ENCODE results near the gene ENTR1.

Gene ENTR1

DNA sequence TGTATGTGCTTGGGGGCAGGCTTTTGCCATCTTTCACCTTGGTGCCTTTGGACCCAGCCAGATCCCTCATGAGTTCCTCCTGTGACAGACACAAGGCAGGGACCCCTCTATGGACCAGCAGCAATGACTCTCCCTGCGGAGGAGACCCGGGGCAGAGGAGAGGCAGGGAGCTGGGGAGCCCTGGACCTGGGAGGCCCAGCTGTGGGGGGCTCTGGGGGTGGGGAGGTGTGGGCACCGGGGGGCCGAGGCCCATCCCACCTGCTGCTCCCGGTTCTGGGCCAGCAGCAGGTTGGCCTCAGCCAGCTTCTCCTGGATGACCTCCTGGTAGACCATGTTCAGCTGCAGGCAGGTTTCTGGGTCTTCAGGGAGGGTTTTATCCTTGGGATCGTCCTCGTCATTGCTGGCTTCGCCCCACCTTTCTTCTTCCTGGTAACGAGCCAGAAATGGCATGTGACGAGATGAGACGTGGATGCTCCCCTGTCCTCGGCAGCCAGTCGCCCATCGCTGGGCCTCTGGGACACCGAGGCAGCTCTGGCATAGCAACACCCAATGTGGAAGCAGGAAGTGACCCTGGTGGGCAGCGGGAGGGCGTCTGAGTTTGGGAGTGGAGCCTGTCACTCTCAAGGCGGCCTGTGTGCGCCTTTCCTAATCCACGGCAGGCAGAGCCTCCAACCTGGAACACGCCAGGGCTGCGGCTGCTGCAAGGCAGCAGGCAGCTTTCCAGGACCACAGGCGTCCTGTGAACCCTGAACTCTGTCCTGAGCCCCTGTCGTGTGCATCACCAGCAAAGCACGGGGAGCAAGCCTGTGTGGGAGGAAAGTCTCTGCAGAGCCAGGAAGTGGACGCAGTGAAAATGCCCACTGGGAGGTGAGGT, 14.8 kb downstream of the ENTR1 start:
- no peak for DNase-seq

DNA sequence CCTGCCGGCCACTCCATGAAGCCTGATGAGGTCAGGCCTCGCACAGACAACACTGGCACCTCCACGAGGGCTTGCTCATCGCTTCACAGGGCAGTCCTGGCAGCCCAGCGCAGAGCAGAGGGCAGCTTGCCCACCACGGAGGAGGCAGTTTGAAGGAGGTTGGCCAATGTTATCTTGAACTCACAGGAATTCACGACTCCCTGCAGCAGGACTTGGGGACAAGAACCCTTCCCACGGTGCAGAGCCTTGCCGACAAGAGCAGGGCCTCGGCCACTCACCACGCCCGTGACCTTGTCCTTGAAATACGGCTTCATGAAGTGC, 15.4 kb downstream of the ENTR1 start:
- DNase-seq: no peak

DNA sequence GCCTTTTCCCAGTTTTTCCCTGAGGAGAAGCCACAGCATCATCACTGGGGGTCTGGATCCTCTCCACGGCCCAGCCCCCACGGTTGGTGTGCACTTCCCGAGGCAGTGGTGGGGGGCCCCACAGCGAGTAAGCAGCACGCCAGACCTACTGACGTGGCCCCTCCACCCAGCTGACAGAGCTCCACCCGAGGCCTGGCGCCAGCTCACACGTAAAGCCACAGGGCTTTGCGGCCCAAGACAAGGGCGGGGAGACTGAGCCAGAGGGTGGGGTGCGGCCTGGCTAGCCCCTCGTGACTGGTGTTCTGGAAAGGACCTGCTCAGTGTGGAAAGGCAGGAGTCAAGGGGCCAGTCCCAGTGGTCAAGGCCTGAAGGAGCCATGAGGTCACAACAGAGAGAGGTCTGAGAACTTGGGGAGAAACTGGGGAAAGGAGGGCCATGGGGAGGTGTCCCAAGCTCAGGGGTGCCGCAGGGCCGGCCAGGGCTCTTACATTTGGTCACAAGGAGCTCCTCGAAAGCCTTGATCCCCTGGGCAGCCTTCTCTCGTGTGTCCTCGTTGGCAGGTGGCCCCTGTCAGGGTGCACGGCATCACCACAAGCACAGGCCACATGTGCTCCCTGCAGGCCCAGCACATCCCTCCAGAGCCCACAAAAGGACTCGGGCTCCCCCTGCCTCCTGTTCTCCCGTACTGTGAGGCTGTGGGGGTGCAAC, 15.9 kb downstream of the ENTR1 start:
- DNase-seq: no peak

DNA sequence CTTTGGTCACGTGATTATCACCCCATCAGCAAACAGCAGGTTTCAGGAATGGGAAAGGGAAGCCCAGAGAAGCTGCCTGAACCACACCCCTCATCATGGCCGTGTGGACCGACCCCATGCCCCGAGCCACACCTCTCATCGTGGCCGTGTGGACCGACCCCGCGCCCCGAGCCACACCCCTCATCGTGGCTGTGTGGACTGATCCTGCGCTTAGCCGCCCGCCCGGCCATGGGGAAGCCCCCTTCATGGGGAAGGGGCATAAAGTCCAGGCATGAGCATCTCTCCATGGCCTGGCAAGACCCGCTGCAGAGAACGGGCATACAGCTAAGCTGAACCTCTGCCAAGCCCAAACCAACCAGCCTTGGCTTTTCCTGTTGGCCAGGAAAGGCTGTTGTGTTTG, 16.9 kb downstream of the ENTR1 start:
- DNase-seq: no peak

DNA sequence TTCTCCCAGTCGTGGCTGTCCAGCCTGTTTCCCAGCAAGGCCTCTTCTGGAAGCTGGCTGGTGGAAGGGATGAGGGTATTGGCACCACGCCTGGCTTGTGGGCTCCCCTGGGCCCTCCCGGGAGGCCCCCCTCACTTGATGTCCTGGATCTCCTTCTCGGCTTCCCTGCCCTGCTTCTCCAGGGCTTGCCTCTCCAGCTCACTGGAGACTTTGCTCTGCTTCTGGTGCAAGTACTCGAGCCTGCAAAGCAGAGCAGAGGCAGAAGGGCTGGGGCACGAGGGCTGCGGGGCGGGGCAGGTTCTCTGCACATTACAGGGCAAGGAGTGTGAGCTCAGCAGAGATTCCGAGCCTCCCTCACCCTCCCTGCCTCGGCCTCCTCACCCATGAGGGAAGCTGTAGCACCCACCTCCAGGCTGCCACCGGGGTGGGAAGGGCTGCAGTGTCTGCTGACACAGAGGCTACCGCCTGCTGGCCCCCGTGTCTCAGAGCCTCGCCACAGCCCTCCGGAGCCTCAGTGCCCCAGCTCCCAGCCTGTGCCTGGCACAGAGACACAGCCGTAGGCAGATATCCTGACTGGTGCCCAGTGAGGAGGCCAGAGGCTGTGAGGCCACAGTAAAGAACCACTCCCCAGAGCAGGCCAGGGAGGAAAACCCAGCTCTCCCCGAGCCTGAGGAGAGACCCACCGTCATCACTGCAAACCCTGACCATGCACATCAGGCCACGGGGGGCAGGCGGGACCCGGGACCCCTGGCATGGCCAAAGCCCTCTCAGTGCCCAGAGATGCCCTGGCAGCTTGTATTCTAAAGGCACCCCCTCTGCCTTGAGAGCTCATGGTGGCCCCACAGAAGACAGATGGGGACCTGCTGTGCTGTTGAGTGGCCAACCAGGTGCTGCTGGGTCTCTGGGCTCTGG, 17.6 kb downstream of the ENTR1 start:
- DNase-seq: no peak

DNA sequence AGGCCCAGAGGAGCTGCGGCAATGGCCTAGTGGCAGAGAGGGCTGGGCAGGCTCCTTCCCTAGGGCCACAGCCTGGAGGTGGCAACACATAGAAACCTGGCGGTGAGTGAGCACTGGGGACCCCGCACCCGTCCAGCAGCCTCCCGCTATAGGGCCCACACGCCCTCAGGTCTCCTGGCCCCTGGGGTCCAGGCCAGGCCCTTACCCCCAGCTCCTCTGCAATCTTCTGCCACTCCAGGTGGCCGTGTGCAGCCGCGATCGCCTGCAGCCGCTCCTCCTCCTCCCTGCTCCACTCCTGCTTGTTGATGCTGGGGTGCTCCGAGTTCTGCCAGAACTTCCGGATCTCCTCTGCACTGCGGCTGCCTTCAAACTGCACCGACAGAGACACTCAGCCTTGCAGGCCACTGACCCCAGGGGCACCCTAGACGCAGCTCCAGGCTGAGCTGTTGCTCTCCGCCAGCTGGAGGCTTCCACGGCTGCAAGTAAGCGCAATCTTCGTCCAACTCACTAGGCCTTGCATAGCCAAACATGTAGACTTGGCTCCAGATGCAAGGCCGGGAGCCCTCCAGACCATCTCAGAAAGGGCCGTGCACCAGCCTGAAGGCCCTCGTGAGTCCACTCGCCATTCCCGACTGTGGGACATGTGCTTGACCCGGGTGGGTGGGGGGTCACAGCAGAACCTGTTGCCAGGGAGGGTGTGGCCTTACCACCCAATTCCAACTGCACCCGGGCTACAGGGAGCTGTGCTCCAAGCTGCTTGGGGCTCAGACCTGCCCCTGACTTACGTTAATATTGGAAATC, 18.5 kb downstream of the ENTR1 start:
- no peak for DNase-seq

DNA sequence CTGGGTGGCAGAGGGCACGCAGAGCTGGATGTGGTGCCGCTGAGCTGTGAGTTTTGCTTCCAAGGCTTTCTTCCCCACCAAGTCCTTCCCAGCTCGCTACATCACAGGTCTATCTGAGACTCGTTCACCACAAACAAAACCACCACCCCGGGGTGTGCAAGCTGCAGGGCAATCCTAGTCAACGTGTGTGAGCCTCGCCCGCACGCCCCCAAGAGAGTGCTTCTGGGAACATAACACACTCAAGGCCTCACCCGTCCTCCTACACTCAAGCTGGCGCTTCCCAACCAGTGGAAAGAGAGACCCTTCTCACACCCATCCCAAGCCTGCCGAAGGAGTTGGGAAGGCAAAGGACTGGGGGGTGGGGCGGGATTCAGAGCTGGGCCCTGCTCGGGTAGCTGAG, 21.0 kb downstream of the ENTR1 start:
- DNase-seq: no peak

DNA sequence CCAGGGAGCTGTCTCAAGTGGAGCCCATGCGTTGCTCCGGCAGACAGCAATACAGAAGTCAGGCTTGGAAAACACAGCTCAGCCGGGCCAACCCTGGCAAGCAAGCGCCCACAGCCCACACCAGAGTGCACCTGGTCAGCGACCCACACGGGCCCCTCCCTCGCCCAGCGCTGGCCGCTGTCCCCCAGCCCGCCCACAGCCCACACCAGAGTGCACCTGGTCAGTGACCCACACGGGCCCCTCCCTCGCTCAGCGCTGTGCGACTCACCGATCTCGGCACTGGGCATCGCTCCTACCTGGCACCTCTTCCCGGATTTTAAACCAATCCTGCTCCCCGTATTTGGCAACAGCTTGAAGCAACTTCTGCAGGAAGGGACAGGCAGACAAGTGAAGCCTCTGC, 23.2 kb downstream of the ENTR1 start:
- DNase-seq: no peak

DNA sequence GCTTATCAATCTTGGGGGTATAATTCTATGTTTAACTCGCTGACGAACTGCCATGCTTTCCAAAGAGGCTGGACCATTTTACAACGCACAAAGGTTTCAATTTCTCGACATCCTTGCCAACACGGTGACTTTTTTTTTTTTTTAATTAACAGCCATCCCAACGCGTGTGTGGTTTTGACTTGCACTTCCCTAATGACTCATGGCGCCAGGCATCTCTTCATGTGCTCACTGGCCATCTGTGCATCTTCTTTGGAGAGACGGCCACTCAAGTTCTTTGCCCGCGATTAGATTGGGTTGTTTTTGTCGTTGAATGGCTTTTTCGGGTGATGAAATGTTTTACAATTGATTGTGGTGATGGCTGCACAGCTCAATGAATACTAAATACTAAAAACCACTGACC, 24.4 kb downstream of the ENTR1 start:
- no peak for DNase-seq

DNA sequence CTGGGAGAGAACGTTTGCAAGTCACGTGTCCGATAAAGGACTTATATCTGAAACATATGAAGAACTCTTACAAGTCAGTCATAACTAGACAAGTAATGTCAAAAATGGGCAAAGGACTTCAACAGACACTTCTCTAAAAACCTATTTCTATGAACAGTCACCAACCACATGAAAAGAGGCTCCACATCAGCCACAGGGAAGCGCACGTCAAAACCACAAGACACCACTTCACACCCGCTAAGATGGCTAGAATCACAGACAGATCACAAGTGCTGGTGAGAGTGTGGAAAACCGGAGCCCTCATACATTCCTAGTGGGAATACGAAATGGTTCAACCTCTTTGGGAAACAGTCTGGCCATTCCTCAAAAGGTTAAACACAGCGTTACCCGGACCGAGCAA, 25.4 kb downstream of the ENTR1 start:
- peak; percentile 38 for DNase-seq

DNA sequence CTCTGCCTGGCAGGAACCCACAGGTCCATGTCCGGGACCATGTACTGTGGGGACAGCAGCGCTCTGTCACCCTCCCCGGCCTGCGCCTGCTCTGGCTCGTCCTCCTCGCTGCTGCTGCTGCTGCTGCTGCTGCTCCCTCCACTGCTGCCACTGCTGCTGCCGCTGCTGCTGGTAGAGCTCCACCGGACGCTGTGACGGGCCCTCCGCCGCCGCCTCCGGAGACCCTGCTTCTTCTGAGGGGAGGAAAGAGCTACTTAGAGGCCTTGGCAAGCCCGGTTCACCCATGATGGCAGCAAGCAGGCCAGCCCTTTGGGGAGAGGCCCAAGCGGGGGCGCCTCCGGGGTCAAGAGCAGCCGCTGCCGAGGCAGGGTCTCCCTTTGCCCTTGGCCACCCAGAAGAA, 27.0 kb downstream of the ENTR1 start:
- no peak for DNase-seq

DNA sequence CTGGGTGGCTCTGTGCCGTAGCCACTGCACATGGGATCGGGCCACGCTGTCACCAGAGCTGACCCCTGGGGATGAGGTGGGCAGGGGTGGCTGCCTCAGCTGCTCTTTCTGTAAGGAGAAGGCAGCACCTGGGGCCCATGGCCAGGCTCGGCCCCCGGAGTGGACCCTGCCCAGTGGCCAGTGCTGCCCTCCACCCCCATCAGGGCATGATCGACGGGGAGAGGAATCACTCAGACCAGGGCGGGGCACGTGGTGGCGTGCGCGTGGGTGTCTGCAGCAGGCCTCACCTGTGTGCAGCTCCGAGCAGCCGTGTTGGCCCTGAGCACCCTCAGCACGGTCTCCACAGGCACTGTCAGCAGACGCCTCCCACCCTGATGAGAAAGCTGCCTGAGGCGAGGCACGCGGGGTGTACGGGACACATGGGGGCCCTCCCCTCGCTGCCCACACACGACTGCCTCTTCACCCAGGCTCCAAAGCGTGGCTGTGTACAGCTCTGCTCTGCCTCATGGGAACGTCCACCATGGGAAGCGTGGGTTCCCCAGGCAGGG, 28.4 kb downstream of the ENTR1 start:
- no peak for DNase-seq

DNA sequence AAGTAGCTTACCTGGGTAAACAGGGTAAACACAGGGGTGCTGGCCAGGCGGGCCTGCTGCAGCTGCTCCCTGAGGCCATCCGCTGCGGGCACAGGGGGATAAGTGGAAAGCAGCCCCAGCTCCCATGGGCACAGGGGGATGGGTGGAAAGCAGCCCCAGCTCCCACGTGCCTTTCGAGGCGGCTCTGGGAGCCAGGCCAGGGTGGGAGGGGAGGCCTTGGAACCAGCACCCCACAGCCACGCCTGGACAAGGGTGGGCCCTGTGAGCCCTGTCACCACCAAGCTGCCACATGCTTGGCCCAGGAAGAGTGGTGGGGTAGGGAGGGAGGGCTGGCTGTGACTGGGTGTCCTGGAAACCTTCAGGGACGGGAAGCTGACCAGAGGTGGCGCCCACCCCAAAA, 29.1 kb downstream of the ENTR1 start:
- DNase-seq: no peak

DNA sequence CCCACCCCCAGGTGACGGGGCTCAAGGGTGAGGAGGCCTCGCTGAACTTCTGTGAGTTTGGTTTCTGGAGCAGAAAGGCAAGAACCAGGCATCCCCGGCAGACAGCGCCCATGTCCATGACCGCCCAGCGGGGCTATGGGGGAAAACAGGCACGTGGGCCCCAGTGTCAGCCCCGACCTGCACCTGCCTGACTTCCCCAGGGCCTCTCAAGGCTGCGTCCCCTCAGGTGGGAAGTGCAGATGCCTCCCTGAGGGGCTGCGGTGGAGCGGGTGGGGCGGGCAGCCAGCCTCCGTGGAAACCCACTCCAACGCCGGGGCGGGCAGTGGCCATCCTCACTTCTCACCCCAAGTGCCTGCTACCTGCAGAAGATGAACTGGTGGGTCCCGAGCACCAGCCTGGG, 30.0 kb downstream of the ENTR1 start:
- no peak for DNase-seq

DNA sequence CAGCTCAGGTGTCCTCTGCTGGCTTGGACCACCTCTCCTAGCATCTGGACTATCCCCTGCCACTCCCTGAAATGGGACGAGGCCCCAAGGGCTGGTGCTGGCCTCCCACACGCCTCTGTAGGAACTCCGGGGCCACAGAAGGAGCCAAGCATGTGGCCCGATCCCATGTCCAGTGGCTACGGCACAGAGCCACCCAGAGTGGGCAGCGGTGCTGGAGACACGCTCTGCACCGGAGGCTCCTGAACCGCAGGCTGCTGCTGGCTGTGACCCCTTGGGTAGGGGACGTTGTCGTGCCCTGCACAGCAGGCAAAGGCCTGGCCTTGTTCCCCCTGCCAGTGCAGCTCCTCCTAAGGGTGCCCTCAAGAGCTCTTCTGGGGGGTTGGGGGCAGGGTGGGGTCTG, 30.5 kb downstream of the ENTR1 start:
- no peak for DNase-seq

DNA sequence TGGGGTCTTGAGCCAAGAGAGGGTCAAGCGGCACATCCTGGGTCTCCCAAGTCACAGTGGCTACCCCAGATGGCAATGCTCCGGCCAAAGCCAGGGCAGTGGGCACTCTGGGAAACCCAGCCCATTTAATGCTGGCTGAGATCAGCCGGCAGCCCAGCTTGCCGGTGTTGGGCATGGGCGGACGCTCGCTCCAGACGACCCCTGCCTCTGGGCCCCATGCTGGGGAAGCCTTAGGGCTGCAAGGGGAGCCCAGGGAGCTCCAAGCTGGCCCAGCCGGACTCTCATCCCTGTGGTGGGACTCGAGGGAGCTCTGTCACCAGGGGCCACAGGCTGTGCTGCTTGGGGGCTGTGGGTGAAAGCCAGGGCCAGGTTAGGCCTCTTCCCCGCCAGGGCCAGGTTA, 31.0 kb downstream of the ENTR1 start:
- DNase-seq: no peak

DNA sequence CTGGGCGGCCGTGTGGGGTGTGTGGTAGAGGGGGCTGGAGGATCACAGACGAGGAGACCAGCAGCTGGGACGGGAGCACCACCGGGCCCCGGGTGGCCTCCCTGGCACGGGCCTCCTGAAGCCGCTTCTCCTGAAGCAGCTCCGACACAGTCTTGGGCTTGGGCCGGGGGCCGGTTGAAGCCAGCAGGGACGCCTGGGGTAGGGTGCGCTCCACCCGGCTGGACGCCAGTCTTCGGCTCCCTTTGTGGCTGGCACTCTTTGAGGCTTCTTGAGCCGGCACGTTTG, 31.5 kb downstream of the ENTR1 start:
- DNase-seq: no peak

DNA sequence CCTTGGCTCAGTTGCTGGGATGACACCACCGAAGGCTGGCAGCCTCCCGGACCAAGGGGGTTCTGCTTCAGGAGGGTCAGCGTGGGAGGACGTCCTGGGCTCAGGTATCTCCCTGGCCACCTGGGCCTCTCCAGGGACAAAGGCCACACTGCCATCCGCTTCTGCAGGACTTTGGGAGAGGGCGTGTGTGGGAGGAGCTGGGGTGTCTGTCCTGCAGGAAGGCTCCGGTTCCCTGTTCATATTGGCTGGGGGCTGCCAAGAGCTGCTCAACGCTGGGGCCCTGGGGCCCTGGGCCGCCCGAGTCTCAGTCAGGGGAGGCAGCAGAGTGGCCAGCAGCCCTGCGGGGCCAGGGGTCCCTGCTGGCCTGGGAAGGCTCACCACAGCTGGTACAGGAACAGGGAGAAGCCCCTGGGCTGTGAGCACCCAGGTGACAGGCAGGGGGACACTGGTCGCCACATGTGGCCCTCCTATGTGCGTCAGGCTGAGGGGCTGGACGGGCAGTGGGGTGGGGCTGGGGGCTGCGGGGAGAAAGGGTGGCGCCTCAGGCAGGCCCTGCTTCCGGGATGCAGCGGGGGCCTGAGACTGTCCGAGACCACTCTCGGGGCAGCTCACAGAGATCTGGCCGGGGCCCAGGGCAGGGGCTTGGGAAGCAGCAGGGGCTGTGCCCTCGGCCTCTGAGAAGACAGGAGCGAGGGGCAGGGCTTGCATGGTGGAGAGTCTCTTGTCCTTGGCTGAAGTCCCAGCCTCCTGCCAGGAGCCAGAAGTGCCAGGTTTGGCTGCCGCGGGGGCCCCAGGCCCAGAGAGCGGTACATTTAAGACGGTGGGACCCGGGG, 32.0 kb downstream of the ENTR1 start:
- DNase-seq: no peak

DNA sequence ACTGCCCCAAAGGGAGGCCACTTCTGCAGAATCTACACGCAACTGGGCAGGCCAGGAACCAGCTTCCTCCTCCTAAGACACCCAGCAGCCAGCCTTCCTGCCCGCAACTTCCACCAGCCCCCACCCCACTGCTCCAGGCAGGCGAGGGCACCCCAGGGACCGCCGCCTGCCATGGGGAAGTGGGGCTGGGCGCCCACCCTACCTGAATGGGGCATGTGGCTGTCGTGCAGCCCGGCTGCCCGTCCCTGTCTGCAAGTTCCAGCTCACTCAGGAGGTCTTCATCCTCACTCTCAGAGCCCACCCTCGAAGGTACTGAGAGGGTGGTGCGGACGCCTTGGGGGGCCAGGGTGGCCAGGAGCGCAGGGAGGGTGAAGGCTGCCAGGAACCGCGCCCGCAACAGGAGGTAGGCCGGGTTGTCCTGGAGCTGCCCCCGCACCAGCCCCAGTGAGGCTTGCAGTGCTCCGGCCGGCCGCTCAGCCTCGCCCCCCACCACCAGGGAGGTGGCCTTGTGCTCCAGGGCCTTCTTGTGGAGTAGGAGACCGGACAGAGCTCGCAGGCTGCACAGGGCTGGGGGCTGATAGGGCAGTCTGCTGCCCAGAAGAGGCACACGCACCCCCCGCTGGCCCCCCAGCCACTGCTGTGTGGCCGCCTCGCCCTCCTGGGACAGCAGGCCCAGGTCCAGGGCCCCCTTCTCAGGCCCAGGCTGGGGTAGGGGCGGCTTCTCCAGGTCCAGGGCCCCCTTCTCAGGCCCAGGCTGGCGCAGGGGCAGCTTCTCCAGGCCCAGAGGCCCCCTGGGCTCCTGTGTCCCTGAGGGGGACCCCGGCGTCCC, 32.9 kb downstream of the ENTR1 start:
- DNase-seq: no peak

DNA sequence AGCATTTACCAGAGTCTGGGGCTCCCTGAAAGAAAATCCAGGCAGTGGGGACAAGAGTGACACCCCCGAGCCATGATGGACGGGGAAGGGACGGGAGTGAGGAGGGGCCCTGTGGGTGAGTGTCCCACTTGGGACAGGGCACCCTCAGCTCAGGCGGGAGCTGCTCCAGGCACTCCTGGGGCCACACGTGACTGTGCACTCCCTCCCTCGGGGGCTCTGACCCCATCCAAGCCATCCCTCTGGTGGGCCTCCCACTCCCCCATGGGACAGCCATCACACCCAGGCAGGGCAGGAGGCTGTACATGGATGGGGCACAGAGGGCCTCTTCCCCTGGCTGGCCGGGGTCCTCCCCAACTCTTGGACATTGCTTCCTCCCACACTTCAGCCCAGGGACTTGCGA, 34.0 kb downstream of the ENTR1 start:
- no peak for DNase-seq

DNA sequence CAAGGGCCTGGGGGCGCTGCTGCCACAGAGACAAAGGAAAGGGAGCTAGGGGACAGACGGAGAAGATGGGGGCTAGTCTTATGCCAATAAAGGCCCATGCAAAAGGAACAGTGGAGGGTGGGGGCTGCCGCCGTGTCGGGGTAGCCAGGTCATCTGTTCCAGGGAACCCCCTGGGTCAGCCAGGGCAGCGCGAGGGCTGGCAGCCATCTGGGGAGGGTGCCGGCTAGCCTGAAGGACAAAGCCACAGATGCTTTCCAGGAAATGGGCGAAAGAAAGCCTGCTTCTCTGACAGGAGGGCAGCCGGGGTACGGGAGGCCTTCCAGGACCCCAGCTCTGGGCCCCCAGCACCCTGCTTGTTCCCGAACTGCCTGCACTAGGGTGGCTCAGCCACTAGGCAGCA, 35.3 kb downstream of the ENTR1 start:
- no peak for DNase-seq

Data from T-helper 9 cell (primary cell).